Spleen (tissue), 11 donors: ENCODE data around the gene TSHR. TPM values are rescaled to one million over a fixed set of nuclear protein-coding genes. Genes with fewer than 3 reads are reported as not detected.

Source experiments
- DNase-seq: peaks from one replicate; pipeline ENCODE4 v3.0.0-alpha.2; 2020
- H3K27ac ChIP-seq, 8 donors: fragments of 200-600 bp; sonication (generic) in 7 of 8; 1 replicate in 4 of 8; 2 replicates in 4 of 8; pipeline versions ENCODE4 v1.5.0 to v1.8.0; 2016 to 2021; ENCODE audit warnings: inconsistent platforms in 4 of 8, mild to moderate bottlenecking in 4 of 8, moderate library complexity in 1 of 8
- H3K27me3 ChIP-seq, 7 donors: fragments of 200-600 bp; sonication (generic) in 6 of 7; replicated peaks in 1 of 7; 1 replicate in 4 of 7; 2 replicates in 3 of 7; pipeline versions ENCODE4 v1.5.0 to v1.8.0; 2016 to 2021; ENCODE audit warnings: inconsistent platforms in 3 of 7, mild to moderate bottlenecking in 1 of 7
- H3K36me3 ChIP-seq, 6 donors: fragments of 200-600 bp; sonication (generic) in 5 of 6; 1 replicate in 4 of 6; 2 replicates in 2 of 6; pipeline versions ENCODE4 v1.5.0 to v1.8.0; 2016 to 2021; ENCODE audit warnings: inconsistent platforms in 2 of 6
- H3K4me1 ChIP-seq, 6 donors: fragments of 200-600 bp; sonication (generic) in 5 of 6; 1 replicate in 3 of 6; 2 replicates in 3 of 6; pipeline versions ENCODE4 v1.5.0 to v1.8.0; 2016 to 2021; ENCODE audit warnings: inconsistent platforms in 3 of 6
- H3K4me3 ChIP-seq, 8 donors: fragments of 200-600 bp; sonication (generic) in 7 of 8; 1 replicate in 4 of 8; 2 replicates in 4 of 8; pipeline versions ENCODE4 v1.5.0 to v1.8.0; 2016 to 2021; ENCODE audit warnings: inconsistent platforms in 4 of 8, mild to moderate bottlenecking in 4 of 8, moderate library complexity in 2 of 8
- H3K9me3 ChIP-seq, 8 donors: fragments of 200-600 bp; sonication (generic) in 7 of 8; 1 replicate in 4 of 8; 2 replicates in 4 of 8; pipeline versions ENCODE4 v1.5.0 to v1.8.0; 2016 to 2021; ENCODE audit warnings: inconsistent platforms in 4 of 8
- CTCF ChIP-seq, 11 experiments: fragments of 200-600 bp in 7 of 11; fragments of 450-650 bp in 4 of 11; sonication (generic) in 4 of 11; IDR thresholded peaks in 8 of 11; conservative IDR thresholded peaks in 3 of 11; 1 replicate in 7 of 11; 2 replicates in 4 of 11; pipeline versions ENCODE4 v1.4.0 to v1.8.0; 2016 to 2021; ENCODE audit warnings: antibody characterized with exemption in 11 of 11, inconsistent platforms in 4 of 11, mild to moderate bottlenecking in 1 of 11
- POLR2A ChIP-seq, 3 donors: fragments of 450-650 bp; IDR thresholded peaks; one replicate each; pipeline ENCODE4 v1.5.1; 2017; ENCODE audit warnings: antibody characterized with exemption in 3 of 3, mild to moderate bottlenecking in 1 of 3
- POLR2AphosphoS5 ChIP-seq, 3 donors: sonication (generic); formaldehyde crosslinking; IDR thresholded peaks; one replicate each; pipeline ENCODE4 v1.5.1; 2017; ENCODE audit warnings: antibody characterized with exemption in 3 of 3
- WGBS, 5 donors: extraction: QIAGEN DNeasy Blood & Tissue Kit in 3 of 5; methylation state at CpG; one replicate each; pipeline versions ENCODE4 v1.1.5 to v1.1.7; 2013 to 2018; 5-methylcytosine and 5-hydroxymethylcytosine counted together
- intact Hi-C: fragments of 100-400 bp; cut with DNase I; formaldehyde crosslinking; loops from one replicate; pipeline ENCODE4 v1.15.0; 2023; ENCODE audit warnings: low total_unique reads
- polyA plus RNA-seq, 3 donors: library from polyadenylated mRNA; stranded (reverse); fragments of 200-250 nt; gene quantifications; one replicate each; pipeline ENCODE4 v1.2.1, GENCODE V29; 2013
- total RNA-seq, 7 donors: library from RNA; depleted of rRNA in 3 of 7; stranded (reverse); fragments of >200 nt in 3 of 7; fragmentation: NEBNext Ultra II Directional in 4 of 7; extraction: Animal tissue kit (Norgen Biotek cat#: 25700) in 4 of 7; gene quantifications; one replicate each; pipeline versions ENCODE4 v1.1.0 to v1.2.1, GENCODE V29; 2016 to 2021
- donor health status: healthy with polysubstance abuse.
- donor health status: DM: no; HTN: no; CAD: no; lungs with moderate emphysema.
- donor health status: DM: no; HTN: no; CAD: no.
- donor health status: Bipolar disorder and iron deficiency.
- donor health status: healthy.
- donor health status: DM: no; HTN: no; CAD: no.
- donor health status: DM: yes; HTN: yes; CAD: no.

TSHR gene
- total and polyA plus RNA-seq, 10 donors = 0.22 to 3.1 (median 0.46) TPM; not detected in 1

- Histone ChIP-seq H3K36me3 (no peaks in the 10 kb centered on the region), H3K27ac (no peak overlapping the region), H3K27me3 (no peaks in the 10 kb centered on the region), H3K4me3 (no peak overlapping the region), H3K9me3 (no peaks in the 10 kb centered on the region), H3K4me1 (no peaks in the 10 kb centered on the region)
- intact Hi-C loops = no loop called here
- no peak for DNase-seq
- 87 to 97% (median 96%) methylated on average over 3 of the region's 3 CpGs for WGBS, 5 donors
- TF ChIP-seq POLR2AphosphoS5 (IDR thresholded peaks at IDR 0.05) = no peak
- no peak for TF ChIP-seq POLR2A (IDR thresholded peaks at IDR 0.05)
- no peak for TF ChIP-seq CTCF (IDR thresholded peaks at IDR 0.05 in 8 of 11, conservative IDR thresholded peaks at IDR 0.05 in 3 of 11)
These were observed 146.8 kb downstream of the TSHR start for GRCh38 chr14:81102217-81102616.

- H3K4me1 ChIP-seq = no peaks in the 10 kb centered on the region
- H3K27ac ChIP-seq = no peak overlapping the region
- TF ChIP-seq POLR2A (IDR thresholded peaks at IDR 0.05) (no peak), CTCF (IDR thresholded peaks at IDR 0.05 in 8 of 11, conservative IDR thresholded peaks at IDR 0.05 in 3 of 11) (no peak), POLR2AphosphoS5 (IDR thresholded peaks at IDR 0.05) (no peak)
- DNase-seq = no peak
- intact Hi-C loops = no loop called here
- no peaks in the 10 kb centered on the region for H3K36me3 ChIP-seq
- H3K27me3 ChIP-seq = no peaks in the 10 kb centered on the region
- no peak overlapping the region for H3K4me3 ChIP-seq
- no peaks in the 10 kb centered on the region for H3K9me3 ChIP-seq
- 86 to 91% (median 89%) methylated on average over 5 of the region's 5 CpGs for WGBS, 5 donors
These were observed 148.0 kb downstream of the TSHR start for GRCh38 chr14:81103443-81103842.

- 70 to 93% (median 88%) methylated on average over 1 of the region's 1 CpG for WGBS, 5 donors
- Histone ChIP-seq H3K9me3 (no peaks in the 10 kb centered on the region), H3K4me3 (no peak overlapping the region), H3K27ac (no peak overlapping the region), H3K4me1 (no peaks in the 10 kb centered on the region), H3K27me3 (no peaks in the 10 kb centered on the region), H3K36me3 (no peaks in the 10 kb centered on the region)
- TF ChIP-seq POLR2A (IDR thresholded peaks at IDR 0.05) (no peak), CTCF (IDR thresholded peaks at IDR 0.05 in 8 of 11, conservative IDR thresholded peaks at IDR 0.05 in 3 of 11) (no peak), POLR2AphosphoS5 (IDR thresholded peaks at IDR 0.05) (no peak)
- no peak for DNase-seq
- intact Hi-C loops = no loop called here
These were observed 150.0 kb downstream of the TSHR start for GRCh38 chr14:81105378-81105777.

- DNase-seq = no peak
- Histone ChIP-seq H3K27me3 (no peaks in the 10 kb centered on the region), H3K36me3 (no peaks in the 10 kb centered on the region), H3K27ac (no peak overlapping the region), H3K4me1 (no peaks in the 10 kb centered on the region), H3K9me3 (no peaks in the 10 kb centered on the region), H3K4me3 (no peak overlapping the region)
- WGBS, 5 donors = 82 to 93% (median 84%) methylated on average over 1 of the region's 1 CpG
- intact Hi-C loops = no loop called here
- TF ChIP-seq CTCF (IDR thresholded peaks at IDR 0.05 in 8 of 11, conservative IDR thresholded peaks at IDR 0.05 in 3 of 11) (no peak), POLR2A (IDR thresholded peaks at IDR 0.05) (no peak), POLR2AphosphoS5 (IDR thresholded peaks at IDR 0.05) (no peak)
These were observed 150.5 kb downstream of the TSHR start for GRCh38 chr14:81105961-81106360.
